Bronchial epithelial cell (primary cell): Measurements from ENCODE around the gene EPB41L4A. TPM values are rescaled to one million over a fixed set of nuclear protein-coding genes. Genes with fewer than 3 reads are reported as not detected.

Experiments used
- DNase-seq: peaks from one replicate; pipeline ENCODE4 v3.0.0-alpha.2; 2010; ENCODE audit warnings: low read depth
- FAIRE-seq: peaks from 2 replicates; lab custom pipeline; 2011; peaks lifted over from hg19 to GRCh38; lab: Jason Lieb, UNC
- H3K27me3 ChIP-seq: 2 replicates; pipeline ENCODE4 v1.5.1; 2011; ENCODE audit warnings: low read length; ENCODE audit not compliant: control insufficient read depth, insufficient read depth
- H3K36me3 ChIP-seq: 2 replicates; pipeline ENCODE4 v1.5.1; 2011; ENCODE audit warnings: low read length; ENCODE audit not compliant: control insufficient read depth, insufficient read depth
- H3K4me3 ChIP-seq: 2 replicates; pipeline ENCODE4 v1.5.1; 2011; ENCODE audit warnings: mild to moderate bottlenecking, low read depth, low read length, control low read depth
- CTCF ChIP-seq: IDR thresholded peaks from 2 replicates; pipeline ENCODE4 v1.5.1; 2011; ENCODE audit warnings: mild to moderate bottlenecking, moderate library complexity, low read length, control low read depth, inconsistent platforms; ENCODE audit not compliant: insufficient read depth, severe bottlenecking
- total RNA-seq: library from RNA; depleted of rRNA; stranded (reverse); fragments of >200 nt; gene quantifications from 2 replicates; pipeline ENCODE4 v1.2.1, GENCODE V29; 2014

Gene EPB41L4A
- total RNA-seq, 1 donor from 2014 or later: 5.3 TPM

GRCh38 chr5:112237456-112237855 lies 181.6 kb downstream of the EPB41L4A start:
- no peak for FAIRE-seq
- no peak for TF ChIP-seq CTCF
- Histone ChIP-seq H3K36me3 (no peaks in the 10 kb centered on the region), H3K27me3 (no peaks in the 10 kb centered on the region), H3K4me3 (no peak overlapping the region)
- no peak for DNase-seq

GRCh38 chr5:112234000-112234399 lies 185.1 kb downstream of the EPB41L4A start:
- H3K4me3 ChIP-seq: no peak overlapping the region
- DNase-seq (no peak), FAIRE-seq (no peak)
- H3K36me3 ChIP-seq: no peaks in the 10 kb centered on the region
- H3K27me3 ChIP-seq: no peaks in the 10 kb centered on the region
- no peak for TF ChIP-seq CTCF

- DNase-seq: peak; percentile 30
- TF ChIP-seq CTCF: no peak
- Histone ChIP-seq H3K36me3 (no peaks in the 10 kb centered on the region), H3K4me3 (no peak overlapping the region), H3K27me3 (no peaks in the 10 kb centered on the region)
- FAIRE-seq: no peak
Observed at GRCh38 chr5:112232667-112233066, 186.4 kb downstream of the EPB41L4A start.

GRCh38 chr5:112230606-112231005 lies 188.5 kb downstream of the EPB41L4A start:
- no peak for FAIRE-seq
- Histone ChIP-seq H3K4me3 (no peak overlapping the region), H3K36me3 (no peaks in the 10 kb centered on the region), H3K27me3 (no peaks in the 10 kb centered on the region)
- DNase-seq: no peak
- no peak for TF ChIP-seq CTCF

- peak; percentile 86 for DNase-seq
- Histone ChIP-seq H3K36me3 (no peaks in the 10 kb centered on the region), H3K27me3 (no peaks in the 10 kb centered on the region), H3K4me3 (no peak overlapping the region)
- no peak for TF ChIP-seq CTCF
- no peak for FAIRE-seq
Observed at GRCh38 chr5:112228667-112229066, 190.4 kb downstream of the EPB41L4A start.

GRCh38 chr5:112227911-112228631 lies 191.0 kb downstream of the EPB41L4A start:
- no peak for TF ChIP-seq CTCF
- no peaks in the 10 kb centered on the region for H3K27me3 ChIP-seq
- FAIRE-seq: no peak
- no peak overlapping the region for H3K4me3 ChIP-seq
- DNase-seq: no peak
- no peaks in the 10 kb centered on the region for H3K36me3 ChIP-seq
